GM19193 (cell line): ENCODE data around the gene CEP192.

Experiments
- POLR2A ChIP-seq: IDR thresholded peaks from 4 replicates; pipeline ENCODE4 v1.6.1; 2011; ENCODE audit not compliant: insufficient read depth, insufficient read length; ENCODE audit errors: extremely low read depth

Gene CEP192

GRCh38 chr18:12968619-12969018, 22.5 kb upstream of the CEP192 start:
- TF ChIP-seq POLR2A, result no peak

- no peak for TF ChIP-seq POLR2A
Measured at GRCh38 chr18:12973562-12974213, 17.5 kb upstream of the CEP192 start.

- no peak for TF ChIP-seq POLR2A
Measured at GRCh38 chr18:12975488-12975887, 15.7 kb upstream of the CEP192 start.

GRCh38 chr18:12976305-12976704, 14.9 kb upstream of the CEP192 start:
- TF ChIP-seq POLR2A, result no peak

GRCh38 chr18:12989397-12990122, 1.6 kb upstream of the CEP192 start:
- no peak for TF ChIP-seq POLR2A

- TF ChIP-seq POLR2A, result no peak
Measured at GRCh38 chr18:12990123-12990475, 1.1 kb upstream of the CEP192 start.

- TF ChIP-seq POLR2A, result no peak
Measured at GRCh38 chr18:12990641-12990966, 558 bp upstream of the CEP192 start.

- no peak for TF ChIP-seq POLR2A
Measured at GRCh38 chr18:12991821-12992179, 638 bp downstream of the CEP192 start.

- TF ChIP-seq POLR2A, result no peak
Measured at GRCh38 chr18:12993439-12993838, 2.3 kb downstream of the CEP192 start.

- no peak for TF ChIP-seq POLR2A
Measured at GRCh38 chr18:12995424-12995823, 4.3 kb downstream of the CEP192 start.

GRCh38 chr18:12995952-12996477, 4.9 kb downstream of the CEP192 start:
- TF ChIP-seq POLR2A, result no peak

GRCh38 chr18:12996661-12997292, 5.6 kb downstream of the CEP192 start:
- no peak for TF ChIP-seq POLR2A

- no peak for TF ChIP-seq POLR2A
Measured at GRCh38 chr18:12998332-12999060, 7.3 kb downstream of the CEP192 start.

GRCh38 chr18:13003466-13003896, 12.3 kb downstream of the CEP192 start:
- TF ChIP-seq POLR2A, result no peak

- no peak for TF ChIP-seq POLR2A
Measured at GRCh38 chr18:13004396-13004795, 13.2 kb downstream of the CEP192 start.

GRCh38 chr18:13005289-13005688, 14.1 kb downstream of the CEP192 start:
- TF ChIP-seq POLR2A, result no peak

- TF ChIP-seq POLR2A, result no peak
Measured at GRCh38 chr18:13006531-13007247, 15.5 kb downstream of the CEP192 start.
